GM15510 (cell line): Measurements from ENCODE around the gene CKS1B.

ENCODE experiments used
- POLR2A ChIP-seq: IDR thresholded peaks from 3 replicates; pipeline ENCODE4 v1.6.1; 2011; ENCODE audit warnings: borderline replicate concordance; ENCODE audit not compliant: insufficient read length; ENCODE audit errors: extremely low read depth

Gene CKS1B

DNA sequence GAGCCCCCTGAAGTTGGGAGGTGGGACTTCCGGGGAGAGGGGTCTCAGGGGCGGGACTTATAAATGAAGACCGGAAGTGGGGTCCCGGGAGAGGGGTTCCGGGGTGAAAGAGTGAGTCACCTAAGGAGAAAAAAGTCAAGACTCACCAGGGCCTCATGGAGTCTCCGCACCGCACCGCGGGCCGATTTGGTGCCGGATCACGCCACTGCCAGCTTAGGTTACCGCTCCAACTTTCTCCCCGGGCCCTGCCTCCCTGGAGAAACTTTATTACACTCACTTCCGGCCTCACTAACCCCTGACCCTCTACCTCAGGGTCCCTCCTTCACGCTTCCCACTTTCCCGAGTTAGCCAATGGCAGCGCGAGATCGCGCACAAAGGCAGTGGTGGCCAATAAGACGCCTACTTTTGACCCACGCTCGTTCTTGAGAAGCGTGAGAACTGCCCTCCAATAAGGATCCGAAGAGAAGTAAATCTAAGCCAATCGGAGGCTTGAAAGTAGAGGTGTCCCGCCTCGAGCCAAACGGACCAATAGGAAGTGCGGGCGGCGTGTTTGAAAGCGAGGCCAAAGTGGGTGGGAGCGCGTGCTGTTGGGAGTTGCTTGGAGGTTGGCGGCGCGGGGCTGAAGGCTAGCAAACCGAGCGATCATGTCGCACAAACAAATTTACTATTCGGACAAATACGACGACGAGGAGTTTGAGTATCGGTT lies at the start of gene CKS1B:
TSS of gene CKS1B (plus strand) at position 580 of the 706 bp plus-strand sequence. CDS start at position 645, 65 bp downstream.
- TF ChIP-seq POLR2A: peak; percentile 4

DNA sequence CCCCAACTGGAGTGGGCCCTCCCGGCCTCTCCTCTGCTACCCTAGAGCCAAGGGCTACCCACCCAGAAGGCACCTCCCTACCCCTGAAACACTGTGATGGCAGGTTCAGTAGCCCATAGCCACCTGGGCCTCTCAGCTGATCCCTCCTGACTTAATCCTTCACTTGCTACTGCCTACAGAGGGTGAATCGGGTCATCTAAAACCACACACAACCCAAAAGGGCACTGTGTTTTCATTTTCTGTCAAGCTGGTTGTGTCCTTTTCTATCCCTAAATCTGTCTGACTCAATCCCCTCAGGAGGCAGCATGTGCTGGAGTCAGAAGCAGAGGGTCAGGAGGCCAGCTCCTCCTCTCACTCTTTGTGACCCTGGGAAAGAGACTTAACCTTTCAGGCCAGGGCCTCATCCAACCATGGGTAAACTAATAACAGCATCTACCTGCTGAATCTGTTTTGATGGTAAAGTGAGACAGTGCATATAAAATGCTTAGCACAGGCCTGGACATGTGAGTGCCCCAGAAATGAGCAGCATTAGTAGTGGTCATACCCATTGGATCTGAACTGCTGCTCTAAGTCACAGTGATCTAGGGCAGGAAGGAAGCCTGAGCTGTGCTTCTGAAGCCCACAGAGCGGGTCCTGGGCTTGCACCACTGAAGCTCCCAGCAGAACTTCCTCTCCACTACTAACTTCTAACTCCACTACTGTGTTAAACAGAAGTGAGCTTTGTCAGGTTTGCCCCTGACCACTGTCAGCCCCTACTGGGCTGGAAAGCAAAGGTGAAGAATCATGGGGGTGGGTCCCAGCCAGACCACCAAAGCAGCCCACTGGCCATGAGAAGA lies 48.9 kb upstream of the CKS1B start:
- TF ChIP-seq POLR2A: no peak

DNA sequence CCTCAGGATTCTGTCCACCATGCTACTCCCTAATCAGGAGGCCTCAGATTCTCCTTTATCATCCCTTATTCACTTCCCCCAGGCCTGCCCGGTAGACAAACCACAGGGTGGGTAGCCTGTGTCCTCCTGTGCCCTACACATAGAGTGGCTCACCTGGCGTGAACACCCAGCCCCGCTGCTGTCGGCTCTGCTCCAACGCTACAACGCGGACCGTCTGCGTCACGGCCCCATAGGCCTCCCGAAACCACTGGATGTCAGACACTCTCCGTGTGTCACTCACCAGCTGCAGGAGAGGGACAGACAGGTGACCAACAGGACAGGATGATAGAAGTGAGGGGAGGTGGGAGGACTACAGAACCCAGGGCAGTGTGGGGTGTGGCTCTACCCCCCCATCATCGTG lies 48.3 kb upstream of the CKS1B start:
- no peak for TF ChIP-seq POLR2A

DNA sequence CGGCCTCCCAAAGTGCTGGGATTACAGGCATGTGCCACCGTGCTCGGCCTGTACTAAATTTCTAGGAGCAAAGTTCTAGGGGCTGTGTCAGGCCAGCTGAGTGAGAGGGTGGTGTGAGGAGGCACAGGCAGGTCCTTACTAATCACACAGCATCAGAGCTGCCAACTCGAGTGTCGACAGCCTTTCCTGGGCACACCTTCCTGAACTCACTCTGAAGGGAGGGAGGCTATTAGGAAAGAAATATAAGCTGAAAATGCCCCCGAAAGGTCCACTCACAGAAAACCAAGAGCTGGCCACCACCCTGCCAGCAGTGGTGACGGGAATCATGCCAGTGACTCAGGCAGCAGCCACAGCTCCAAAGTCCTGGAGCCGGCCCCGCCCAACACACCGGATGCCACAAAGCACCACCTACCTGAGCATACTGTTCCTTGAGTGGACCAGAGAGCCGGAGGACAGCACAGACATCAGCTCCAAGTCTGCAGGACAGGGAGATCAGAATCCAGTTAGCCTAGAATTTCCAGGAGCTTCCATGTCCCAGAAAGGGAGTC lies 42.5 kb upstream of the CKS1B start:
- no peak for TF ChIP-seq POLR2A

DNA sequence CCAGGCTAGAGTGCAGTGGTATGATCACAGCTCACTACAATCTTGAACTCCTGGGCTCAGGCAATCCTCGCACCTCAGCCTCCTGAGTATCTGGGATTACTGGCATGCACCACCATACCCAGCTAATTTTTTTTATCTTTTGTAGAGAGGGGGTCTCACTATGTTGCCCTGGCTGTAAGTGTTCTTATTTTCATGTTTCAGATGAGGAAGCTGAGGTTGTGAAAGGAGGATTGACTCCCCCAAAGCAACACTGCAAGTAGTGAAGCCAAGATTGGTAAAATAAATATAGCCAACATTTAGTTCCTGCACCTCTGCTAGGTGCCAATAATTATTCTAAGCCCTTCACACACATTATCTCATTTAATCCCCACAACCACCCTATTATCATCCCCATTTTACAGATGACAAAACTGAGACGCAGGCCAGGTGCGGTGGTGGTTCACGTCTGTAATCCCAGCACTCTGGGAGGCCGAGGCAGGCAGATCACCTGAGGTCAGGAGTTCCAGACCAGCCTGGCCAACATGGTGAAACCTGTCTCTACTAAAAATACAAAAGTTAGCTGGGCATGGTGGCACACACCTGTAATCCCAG lies 40.0 kb upstream of the CKS1B start:
- TF ChIP-seq POLR2A: no peak

DNA sequence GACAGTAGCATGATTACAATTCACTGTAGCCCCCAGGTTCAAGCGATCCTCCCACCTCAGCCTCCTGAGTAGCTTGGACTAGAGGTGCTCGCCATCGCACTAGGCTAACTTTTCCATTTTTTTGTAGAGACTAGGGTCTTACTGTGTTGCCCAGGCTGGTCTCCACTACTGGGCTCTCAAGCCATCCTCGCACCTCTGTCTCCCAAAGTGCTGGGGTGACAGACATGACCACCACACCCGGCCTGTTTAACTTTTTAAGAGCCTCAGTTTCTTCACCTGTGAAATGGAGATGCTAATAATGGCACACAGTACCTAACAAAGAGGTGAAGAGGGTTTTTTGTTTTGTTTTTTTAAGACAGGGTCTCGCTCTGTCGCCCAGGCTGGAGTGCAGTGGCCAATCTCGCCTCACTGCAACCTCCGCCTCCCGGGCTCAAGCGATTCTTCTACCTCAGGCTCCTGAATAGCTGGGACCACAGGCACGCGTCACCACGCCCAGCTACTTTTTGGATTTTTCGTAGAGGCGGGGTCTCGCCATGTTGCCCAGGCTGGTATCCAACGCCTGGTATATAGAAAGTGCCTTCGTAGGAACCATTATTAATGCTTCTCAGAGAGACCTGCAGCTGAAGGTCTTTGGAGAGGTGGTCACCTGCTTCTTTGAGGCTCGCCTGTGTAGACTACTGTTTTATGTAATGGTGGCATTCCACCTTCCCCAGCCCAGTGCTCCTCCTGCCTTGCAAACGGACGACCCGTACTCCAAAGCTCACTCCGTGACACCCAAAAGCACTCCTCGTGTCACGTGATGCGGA lies 38.5 kb upstream of the CKS1B start:
- no peak for TF ChIP-seq POLR2A

DNA sequence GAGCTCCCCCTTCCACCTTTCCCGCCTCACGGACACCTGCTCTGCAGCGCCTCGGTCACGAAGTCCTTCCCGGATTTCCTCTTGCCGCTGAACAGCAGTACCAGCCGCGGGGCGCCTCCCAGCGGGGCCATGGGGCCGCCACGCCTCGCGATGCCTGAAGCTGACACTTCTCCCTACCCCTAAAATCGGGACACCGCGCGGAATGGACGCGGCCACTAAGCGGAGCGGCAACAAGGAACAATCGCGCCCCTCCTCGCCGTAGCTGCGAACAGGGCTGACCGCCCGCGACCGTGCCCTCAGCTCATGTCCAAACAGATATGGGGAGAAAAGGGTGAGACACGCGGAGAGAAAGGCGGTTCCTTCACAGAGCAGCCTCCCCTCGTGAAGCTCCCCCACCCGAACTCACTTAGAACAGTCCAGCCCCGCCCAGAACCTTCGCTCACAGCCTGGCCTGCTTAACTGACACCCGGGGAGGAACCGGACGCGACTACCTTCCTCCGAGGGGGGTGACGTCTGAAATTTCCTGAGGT lies 37.9 kb upstream of the CKS1B start, which contains the start of gene PMVK:
TSS of gene PMVK (minus strand) at position 165 of the 530 bp plus-strand sequence. CDS start at position 131, 34 bp downstream.
- TF ChIP-seq POLR2A: peak; percentile 72

DNA sequence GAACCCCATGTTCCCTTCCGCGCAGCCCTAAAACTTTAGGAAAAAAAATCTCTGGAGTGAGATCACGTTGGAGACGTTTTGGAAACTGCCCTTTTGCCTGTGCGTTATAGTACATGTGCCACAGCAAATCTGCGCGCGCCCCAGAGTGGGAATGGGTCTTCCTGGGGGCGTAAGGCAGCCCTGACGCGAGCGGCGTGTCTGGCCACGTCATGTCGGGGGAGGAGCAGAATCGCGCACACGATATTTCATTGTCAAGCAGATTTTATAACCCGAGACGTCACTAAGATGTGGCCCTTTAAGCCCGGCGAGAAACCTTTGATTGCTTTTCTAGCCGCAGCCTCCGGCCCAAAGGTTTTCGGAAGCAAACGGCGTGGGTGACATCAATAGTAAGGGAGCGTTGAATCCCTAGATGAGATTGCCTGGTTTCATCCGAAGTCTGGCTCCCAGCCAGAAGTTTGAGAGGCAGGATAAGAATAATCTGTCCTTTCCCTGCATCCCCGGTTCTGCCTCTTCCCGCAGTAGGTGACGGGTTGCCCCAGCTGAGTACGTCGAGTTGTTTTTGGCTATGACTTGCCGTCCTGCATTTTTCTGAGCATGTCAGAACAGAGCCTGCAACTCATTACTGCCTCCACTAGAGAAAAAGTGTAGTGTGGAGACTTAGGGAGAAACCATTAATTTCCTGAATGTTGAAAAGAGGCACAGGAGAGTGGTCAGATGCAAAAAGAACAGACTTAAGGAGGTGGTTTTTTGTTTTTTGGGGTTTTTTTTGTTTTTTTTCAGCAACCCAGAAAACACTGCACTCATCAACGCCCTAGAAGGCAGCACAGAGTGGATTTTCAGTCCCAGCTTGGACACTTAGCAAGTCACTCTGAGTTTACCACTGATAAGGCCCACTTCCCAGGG lies 37.1 kb upstream of the CKS1B start:
- peak; percentile 46 for TF ChIP-seq POLR2A

DNA sequence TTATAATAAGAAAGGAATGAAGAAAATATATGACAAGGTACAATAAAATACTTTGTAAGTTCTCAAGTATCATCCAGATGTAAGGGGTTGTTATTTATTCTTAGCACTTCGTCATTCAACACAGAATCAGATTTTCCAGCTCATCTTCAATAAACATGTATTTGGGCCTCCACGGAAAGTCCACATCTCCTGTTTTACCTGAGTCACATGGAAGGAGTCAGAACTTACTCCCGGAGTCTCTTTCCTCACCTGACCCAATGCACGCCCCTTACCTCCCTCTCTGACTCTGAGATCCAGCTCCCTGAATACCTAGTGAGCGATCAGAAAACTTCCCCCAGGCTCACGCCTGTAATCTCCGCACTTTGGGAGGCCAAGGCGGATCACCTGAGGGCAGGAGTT lies 36.5 kb upstream of the CKS1B start:
- TF ChIP-seq POLR2A: no peak

DNA sequence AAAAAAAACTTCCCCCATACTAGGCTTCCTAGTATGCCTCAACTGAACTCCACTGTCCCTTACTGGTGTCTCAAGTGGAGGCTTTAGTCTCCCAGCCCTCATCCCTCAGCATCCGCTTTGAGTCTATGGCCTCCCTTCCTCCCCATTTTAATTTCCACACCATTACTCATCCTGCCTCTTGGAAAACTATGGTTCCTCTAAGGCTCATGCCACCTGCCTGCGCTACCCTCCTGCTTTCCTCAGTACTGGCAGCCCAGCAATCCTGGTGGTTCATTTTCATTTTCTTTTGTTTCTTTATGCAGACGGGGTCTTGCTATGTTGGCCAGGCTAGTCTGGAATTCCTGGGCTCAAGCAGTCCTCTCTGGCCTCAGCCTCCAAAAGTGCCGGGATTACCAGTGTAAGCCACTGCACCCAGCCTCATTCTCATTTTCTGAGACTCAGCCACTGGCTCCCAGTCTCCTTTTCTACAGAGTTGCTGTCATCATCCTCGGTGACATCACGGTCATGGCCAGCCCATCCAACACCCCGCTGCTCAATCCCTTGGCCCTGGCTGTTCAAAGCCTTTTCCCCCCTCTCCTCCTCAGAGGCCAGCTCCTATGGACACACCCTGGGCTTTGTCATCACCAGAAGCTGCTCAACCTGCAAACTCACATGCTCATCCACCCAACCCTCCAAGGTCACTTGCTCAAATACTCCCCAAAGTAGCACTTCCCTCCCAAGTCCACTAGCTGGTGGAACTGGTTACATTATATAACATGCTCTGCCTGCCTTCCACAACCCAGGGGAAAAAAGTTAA lies 35.7 kb upstream of the CKS1B start:
- TF ChIP-seq POLR2A: no peak

DNA sequence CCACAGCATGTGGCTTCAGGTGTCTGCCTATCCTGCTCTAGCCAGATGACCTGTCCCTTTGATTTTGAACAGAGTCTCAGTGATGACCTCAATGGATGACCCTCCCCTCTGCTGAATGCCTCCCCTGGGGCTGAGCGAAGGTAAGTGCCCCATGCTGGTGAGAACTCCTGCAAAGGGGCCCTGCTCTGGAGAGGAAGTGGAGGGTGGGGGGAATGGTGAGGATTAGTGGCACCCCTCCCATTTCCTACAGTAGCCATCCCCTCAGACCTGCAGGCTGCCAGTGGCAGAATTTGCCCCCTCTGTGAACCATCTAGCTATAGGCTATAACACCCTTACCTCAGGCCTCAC lies 34.3 kb upstream of the CKS1B start:
- no peak for TF ChIP-seq POLR2A

DNA sequence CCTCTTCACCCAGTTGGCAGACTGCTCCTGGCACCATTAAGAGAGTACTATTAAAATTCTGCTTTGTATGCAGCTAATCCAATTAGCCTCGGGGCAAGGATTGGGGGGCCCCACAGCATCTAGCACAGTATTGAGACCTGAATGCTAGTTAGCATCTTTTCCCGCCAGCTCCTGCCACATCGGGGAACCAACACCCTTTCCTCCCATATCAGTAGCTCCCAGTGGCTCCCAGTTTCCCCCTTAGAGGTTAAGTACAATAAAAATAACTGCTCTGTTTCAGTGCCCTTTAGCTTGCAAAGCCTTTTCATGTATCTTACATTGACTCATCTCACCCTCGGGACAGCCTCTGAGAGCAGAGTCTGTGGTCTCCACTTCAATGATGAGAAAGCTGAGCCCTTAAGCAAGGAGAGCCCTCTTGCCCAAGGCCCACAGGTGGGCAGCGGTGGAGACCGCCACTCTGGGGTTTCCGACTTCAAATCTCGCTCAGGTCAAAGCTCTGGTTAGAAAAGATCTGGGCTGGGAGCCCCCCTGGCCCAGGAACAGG lies 33.8 kb upstream of the CKS1B start:
- peak; percentile 10 for TF ChIP-seq POLR2A
